HG03039 (cell line): ENCODE data around the gene ROR1.
A peak's percentile ranks its signal among the peaks of the same experiment; 100 is the strongest.

Experiments
- ATAC-seq: cut with Tn5 transposase; IDR thresholded peaks from one replicate; pipeline ENCODE4 v1.9.1; 2021; ENCODE audit warnings: mild to moderate bottlenecking, moderate library complexity; ENCODE audit not compliant: unreplicated experiment

ROR1 gene

GRCh38 chr1:64000021-64000420 is 226.2 kb downstream of the ROR1 start:
- no peak for ATAC-seq

GRCh38 chr1:64001038-64001437 is 227.2 kb downstream of the ROR1 start:
- no peak for ATAC-seq

GRCh38 chr1:64004451-64005025 is 230.7 kb downstream of the ROR1 start:
- no peak for ATAC-seq

- ATAC-seq: no peak
These were observed 232.0 kb downstream of the ROR1 start for GRCh38 chr1:64005801-64006200.

GRCh38 chr1:64006276-64007051 is 232.6 kb downstream of the ROR1 start:
- ATAC-seq: no peak

- ATAC-seq: no peak
These were observed 236.5 kb downstream of the ROR1 start for GRCh38 chr1:64010316-64010715.

GRCh38 chr1:64013395-64013794 is 239.6 kb downstream of the ROR1 start:
- ATAC-seq: no peak

- ATAC-seq: peak; percentile 65
These were observed 246.0 kb downstream of the ROR1 start for GRCh38 chr1:64019818-64020217.

GRCh38 chr1:64021066-64021465 is 247.2 kb downstream of the ROR1 start:
- ATAC-seq: no peak

GRCh38 chr1:64025051-64025450 is 251.2 kb downstream of the ROR1 start:
- no peak for ATAC-seq

GRCh38 chr1:64029037-64029436 is 255.2 kb downstream of the ROR1 start:
- ATAC-seq: no peak

- ATAC-seq: no peak
These were observed 256.6 kb downstream of the ROR1 start for GRCh38 chr1:64030411-64030810.

- no peak for ATAC-seq
These were observed 257.4 kb downstream of the ROR1 start for GRCh38 chr1:64031236-64031635.

GRCh38 chr1:64033667-64034220 is 259.9 kb downstream of the ROR1 start:
- ATAC-seq: no peak

- ATAC-seq: no peak
These were observed 262.7 kb downstream of the ROR1 start for GRCh38 chr1:64036549-64036948.

GRCh38 chr1:64038119-64038518 is 264.3 kb downstream of the ROR1 start:
- ATAC-seq: no peak

GRCh38 chr1:64038965-64039364 is 265.1 kb downstream of the ROR1 start:
- no peak for ATAC-seq

- no peak for ATAC-seq
These were observed 265.6 kb downstream of the ROR1 start for GRCh38 chr1:64039390-64039926.

- ATAC-seq: no peak
These were observed 267.7 kb downstream of the ROR1 start for GRCh38 chr1:64041371-64042131.

- no peak for ATAC-seq
These were observed 268.7 kb downstream of the ROR1 start for GRCh38 chr1:64042331-64043100.

- ATAC-seq: no peak
These were observed 269.5 kb downstream of the ROR1 start for GRCh38 chr1:64043288-64043687.
